Activated B cell treated with CpG ODN at 0.5 μM for 24 hours (primary cell): Measurements from ENCODE around the gene FMNL2. TPM values are rescaled to one million over a fixed set of nuclear protein-coding genes. Genes with fewer than 3 reads are reported as not detected.

Experiments
- ATAC-seq: fragments of 200-7000 bp; cut with Tn5 transposase; one replicate; pipeline ENCODE4 v1.10.0; 2021; ENCODE audit warnings: low read depth, mild to moderate bottlenecking, moderate library complexity
- CTCF ChIA-PET: fragments of 350-600 bp; sonication (Branson Sonifier 250); formaldehyde crosslinking; loops from one replicate; lab custom pipeline; 2021; ENCODE audit warnings: antibody characterized with exemption; lab: Charles Lee
- POLR2A ChIA-PET: fragments of 350-600 bp; sonication (Branson Sonifier 250); formaldehyde crosslinking; loops from one replicate; lab custom pipeline; 2021; ENCODE audit warnings: antibody characterized with exemption; lab: Charles Lee
- DNase-seq: peaks from one replicate; pipeline ENCODE4 v3.0.0; 2022
- H3K27ac Mint-ChIP-seq: one replicate; pipeline ENCODE4 v1.8.0; 2020; ENCODE audit warnings: mixed read lengths
- H3K27me3 Mint-ChIP-seq: one replicate; pipeline ENCODE4 v1.8.0; 2021; ENCODE audit warnings: mixed read lengths
- H3K36me3 Mint-ChIP-seq: one replicate; pipeline ENCODE4 v1.8.0; 2021; ENCODE audit warnings: low read depth, mixed read lengths
- H3K4me1 Mint-ChIP-seq: one replicate; pipeline ENCODE4 v1.8.0; 2021; ENCODE audit warnings: mixed read lengths
- H3K4me3 Mint-ChIP-seq: one replicate; pipeline ENCODE4 v1.8.0; 2020; ENCODE audit warnings: mild to moderate bottlenecking, mixed read lengths
- H3K9me3 Mint-ChIP-seq: one replicate; pipeline ENCODE4 v1.8.0; 2020; ENCODE audit warnings: mixed read lengths
- CTCF ChIP-seq: fragments of 200-600 bp; IDR thresholded peaks from one replicate; pipeline ENCODE4 v1.8.0; 2022; ENCODE audit warnings: antibody characterized with exemption, mild to moderate bottlenecking
- intact Hi-C: fragments of 100-400 bp; cut with micrococcal nuclease; formaldehyde crosslinking; loops from one replicate; pipeline ENCODE4 v1.15.1; 2024
- total RNA-seq: library from RNA; stranded (reverse); gene quantifications from 2 replicates; pipeline ENCODE4 v1.2.3, GENCODE V29; 2022

The FMNL2 gene
- total RNA-seq, 1 donor from 2014 or later = 4.0 TPM

- no peak for TF ChIP-seq CTCF
- no peaks in the 10 kb centered on the region for H3K36me3 Mint-ChIP-seq
- DNase-seq = no peak
- H3K27me3 Mint-ChIP-seq = no peaks in the 10 kb centered on the region
- ATAC-seq = no peak
- no peak overlapping the region for H3K27ac Mint-ChIP-seq
- H3K4me3 Mint-ChIP-seq = no peak overlapping the region
- POLR2A ChIA-PET = no interaction called here
- intact Hi-C loops = no loop called here
- CTCF ChIA-PET = no interaction called here
- peaks cover 10% of the 10 kb centered on the region for H3K4me1 Mint-ChIP-seq
- no peaks in the 10 kb centered on the region for H3K9me3 Mint-ChIP-seq
Observed at GRCh38 chr2:152544638-152545037, 209.7 kb downstream of the FMNL2 start.

GRCh38 chr2:152546230-152546837 lies 211.4 kb downstream of the FMNL2 start:
- DNase-seq (no peak), ATAC-seq (no peak)
- no peaks in the 10 kb centered on the region for H3K9me3 Mint-ChIP-seq
- H3K4me1 Mint-ChIP-seq = peaks cover 10% of the 10 kb centered on the region
- intact Hi-C loops = no loop called here
- H3K27me3 Mint-ChIP-seq = no peaks in the 10 kb centered on the region
- TF ChIP-seq CTCF = no peak
- ChIA-PET CTCF (no interaction called here), POLR2A (no interaction called here)
- H3K36me3 Mint-ChIP-seq = no peaks in the 10 kb centered on the region
- H3K27ac Mint-ChIP-seq = no peak overlapping the region
- H3K4me3 Mint-ChIP-seq = no peak overlapping the region

GRCh38 chr2:152548111-152548875 lies 213.3 kb downstream of the FMNL2 start:
- intact Hi-C loops = no loop called here
- Mint-ChIP-seq H3K9me3 (no peaks in the 10 kb centered on the region), H3K27ac (no peak overlapping the region), H3K36me3 (no peaks in the 10 kb centered on the region), H3K27me3 (no peaks in the 10 kb centered on the region), H3K4me3 (no peak overlapping the region), H3K4me1 (no peaks in the 10 kb centered on the region)
- ATAC-seq (no peak), DNase-seq (no peak)
- no peak for TF ChIP-seq CTCF
- POLR2A ChIA-PET = interaction anchor here (0.6 kb wide), 1 partner anchor 14 kb away, joined by 6 read pairs; no protein-coding TSS in a partner anchor
- CTCF ChIA-PET = no interaction called here

GRCh38 chr2:152548996-152549395 lies 214.0 kb downstream of the FMNL2 start:
- POLR2A ChIA-PET = interaction anchor here (0.6 kb wide), 1 partner anchor 15 kb away, joined by 6 read pairs; no protein-coding TSS in a partner anchor
- CTCF ChIA-PET = no interaction called here
- no peaks in the 10 kb centered on the region for H3K27me3 Mint-ChIP-seq

More at GRCh38 chr2:152548996-152549395, 214.0 kb downstream of the FMNL2 start:
- no peak overlapping the region for H3K4me3 Mint-ChIP-seq
- TF ChIP-seq CTCF = no peak
- DNase-seq (no peak), ATAC-seq (no peak)
- no peaks in the 10 kb centered on the region for H3K4me1 Mint-ChIP-seq
- H3K9me3 Mint-ChIP-seq = no peaks in the 10 kb centered on the region
- H3K36me3 Mint-ChIP-seq = no peaks in the 10 kb centered on the region
- no peak overlapping the region for H3K27ac Mint-ChIP-seq
- intact Hi-C loops = no loop called here
